Skeletal muscle cell (primary cell): ENCODE results near the gene GTPBP1.

Experiments used
- DNase-seq: peaks from one replicate; pipeline ENCODE4 v3.0.0-alpha.2; 2010; ENCODE audit warnings: low read depth
- H3K4me3 ChIP-seq: 2 replicates; pipeline ENCODE4 v1.5.1; 2011; ENCODE audit warnings: low read depth, mild to moderate bottlenecking, control low read depth, low read length, moderate library complexity

Gene GTPBP1

GRCh38 chr22:38774496-38775166, 68.9 kb downstream of the GTPBP1 start:
- DNase-seq = no peak
- no peak overlapping the region for H3K4me3 ChIP-seq

- DNase-seq = no peak
- H3K4me3 ChIP-seq = no peak overlapping the region
Measured at GRCh38 chr22:38775656-38776055, 69.9 kb downstream of the GTPBP1 start.

- DNase-seq = no peak
- no peak overlapping the region for H3K4me3 ChIP-seq
Measured at GRCh38 chr22:38776086-38776485, 70.3 kb downstream of the GTPBP1 start.

- DNase-seq = no peak
- H3K4me3 ChIP-seq = no peak overlapping the region
Measured at GRCh38 chr22:38777087-38777671, 71.4 kb downstream of the GTPBP1 start.

- H3K4me3 ChIP-seq = no peak overlapping the region
- DNase-seq = no peak
Measured at GRCh38 chr22:38781033-38781432, 75.3 kb downstream of the GTPBP1 start.

GRCh38 chr22:38782402-38783094, 76.8 kb downstream of the GTPBP1 start:
- no peak overlapping the region for H3K4me3 ChIP-seq
- DNase-seq = no peak
